ENCODE measurements around the gene DVL3.

DNA sequence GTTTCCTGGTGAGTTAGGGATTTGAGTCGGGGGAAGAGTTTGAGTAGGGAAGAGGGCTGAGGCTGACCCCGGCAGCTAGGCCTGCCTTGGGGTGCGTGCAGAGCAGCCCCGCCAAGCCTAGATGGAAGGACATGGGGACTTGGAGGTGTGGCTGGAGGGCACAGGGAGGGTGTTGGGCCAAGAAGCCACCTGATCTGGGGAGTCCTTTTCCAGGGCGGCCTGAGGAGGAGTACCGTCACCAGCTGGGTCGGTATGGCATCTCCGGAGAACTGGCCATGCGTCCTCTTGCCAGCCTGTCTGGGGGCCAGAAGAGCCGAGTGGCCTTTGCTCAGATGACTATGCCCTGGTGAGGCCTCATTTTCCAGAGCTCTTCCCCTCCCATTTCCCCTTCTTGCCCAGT, 37.7 kb downstream of the DVL3 start:
- TF ChIP-seq EZH2 (IDR thresholded peaks at IDR 0.05; ENCODE audit: low read length), result no peak
- TF ChIP-seq, protein P1, sequence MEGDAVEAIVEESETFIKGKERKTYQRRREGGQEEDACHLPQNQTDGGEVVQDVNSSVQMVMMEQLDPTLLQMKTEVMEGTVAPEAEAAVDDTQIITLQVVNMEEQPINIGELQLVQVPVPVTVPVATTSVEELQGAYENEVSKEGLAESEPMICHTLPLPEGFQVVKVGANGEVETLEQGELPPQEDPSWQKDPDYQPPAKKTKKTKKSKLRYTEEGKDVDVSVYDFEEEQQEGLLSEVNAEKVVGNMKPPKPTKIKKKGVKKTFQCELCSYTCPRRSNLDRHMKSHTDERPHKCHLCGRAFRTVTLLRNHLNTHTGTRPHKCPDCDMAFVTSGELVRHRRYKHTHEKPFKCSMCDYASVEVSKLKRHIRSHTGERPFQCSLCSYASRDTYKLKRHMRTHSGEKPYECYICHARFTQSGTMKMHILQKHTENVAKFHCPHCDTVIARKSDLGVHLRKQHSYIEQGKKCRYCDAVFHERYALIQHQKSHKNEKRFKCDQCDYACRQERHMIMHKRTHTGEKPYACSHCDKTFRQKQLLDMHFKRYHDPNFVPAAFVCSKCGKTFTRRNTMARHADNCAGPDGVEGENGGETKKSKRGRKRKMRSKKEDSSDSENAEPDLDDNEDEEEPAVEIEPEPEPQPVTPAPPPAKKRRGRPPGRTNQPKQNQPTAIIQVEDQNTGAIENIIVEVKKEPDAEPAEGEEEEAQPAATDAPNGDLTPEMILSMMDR (optimal IDR thresholded peaks at IDR 0.05 in 1 of 3, IDR thresholded peaks at IDR 0.05 in 1 of 3, conservative IDR thresholded peaks at IDR 0.05 in 1 of 3; ENCODE audit: extremely low read depth in 1 of 3, insufficient read depth in 2 of 3, low read length in 3 of 3), result no peak
